Muscle of leg (tissue), 11 donors: ENCODE measurements around the gene ZNF512B. TPM values are rescaled to one million over a fixed set of nuclear protein-coding genes. Genes with fewer than 3 reads are reported as not detected.
"Not testable (repeated sequence)": the region's sequence is repeated elsewhere in the genome, so short reads cannot be mapped to it uniquely, and the experiment has no call there.

Source experiments
- DNase-seq: peaks from one replicate; pipeline ENCODE4 v3.0.0; 2013
- H3K27ac ChIP-seq: one replicate; pipeline ENCODE4 v1.5.1; 2013; ENCODE audit warnings: mild to moderate bottlenecking, low read length, control low read depth
- H3K27me3 ChIP-seq: one replicate; pipeline ENCODE4 v1.6.1; 2013; ENCODE audit warnings: low read length; ENCODE audit not compliant: control insufficient read depth, insufficient read depth
- H3K36me3 ChIP-seq: one replicate; pipeline ENCODE4 v1.6.1; 2013; ENCODE audit warnings: low read length; ENCODE audit not compliant: control insufficient read depth, insufficient read depth
- H3K4me1 ChIP-seq: one replicate; pipeline ENCODE4 v1.6.1; 2013; ENCODE audit warnings: low read length; ENCODE audit not compliant: control insufficient read depth, insufficient read depth
- H3K4me3 ChIP-seq: one replicate; pipeline ENCODE4 v1.5.1; 2013; ENCODE audit warnings: low read length, control low read depth
- H3K9me3 ChIP-seq: replicated peaks from 2 replicates; pipeline ENCODE4 v1.6.1; 2013; ENCODE audit warnings: low read depth, low read length; ENCODE audit not compliant: control insufficient read depth
- WGBS: methylation state at CpG from one replicate; pipeline ENCODE4 v1.1.5; 2013; ENCODE audit warnings: missing lambda C conversion rate; ENCODE audit not compliant: insufficient coverage; 5-methylcytosine and 5-hydroxymethylcytosine counted together
- polyA plus RNA-seq, 8 donors: library from polyadenylated mRNA; unstranded; fragments of 120-200 nt; gene quantifications; one replicate each; pipeline versions ENCODE4 v1.2.1 to v1.2.3, GENCODE V29; 2013; ENCODE audit warnings: inconsistent platforms in 1 of 8, low replicate concordance in 1 of 8; ENCODE audit not compliant: insufficient read length in 8 of 8, insufficient read depth in 1 of 8
- total RNA-seq: library from RNA; stranded (reverse); fragments of 120-200 nt; gene quantifications from one replicate; pipeline ENCODE4 v1.2.4, GENCODE V29; 2013

Gene ZNF512B
- total and polyA plus RNA-seq, 9 donors: 15.5 to 34.0 (median 27.6) TPM

DNA sequence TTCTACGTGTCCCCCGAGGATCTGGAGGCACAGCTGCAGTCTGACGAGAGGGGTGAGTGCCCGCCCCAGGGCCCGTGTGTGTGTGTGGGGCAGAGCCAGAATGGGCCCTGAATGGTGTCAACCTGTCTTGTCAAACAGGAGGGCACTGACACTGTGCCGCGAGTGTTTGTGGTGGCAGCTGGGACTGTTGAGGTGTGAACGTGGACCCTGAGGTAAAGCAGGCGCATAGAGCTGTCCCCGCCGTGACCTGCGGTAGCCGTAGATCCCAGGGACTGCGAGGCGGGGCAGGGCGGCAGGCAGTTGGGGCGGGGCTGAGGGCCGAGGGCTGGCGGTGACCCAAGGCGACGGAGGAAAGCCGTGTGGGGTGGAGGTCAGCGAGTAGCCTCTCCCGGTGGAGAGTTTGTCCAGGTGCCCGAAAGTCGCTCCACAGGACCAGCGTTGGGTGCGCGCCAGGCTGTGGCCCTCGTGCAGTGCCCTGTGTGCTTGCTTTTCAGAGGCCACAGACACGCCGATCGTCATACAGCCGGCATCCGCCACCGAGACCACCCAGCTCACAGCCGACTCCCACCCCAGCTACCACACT lies 38.7 kb downstream of the ZNF512B start:
- Histone ChIP-seq H3K27me3 (no peaks in the 10 kb centered on the region), H3K27ac (no peak overlapping the region), H3K4me1 (no peaks in the 10 kb centered on the region), H3K36me3 (peaks cover 74% of the 10 kb centered on the region), H3K4me3 (no peak overlapping the region), H3K9me3 (no peaks in the 10 kb centered on the region)
- 85% methylated on average over 37 of the region's 37 CpGs for WGBS
- DNase-seq: no peak

DNA sequence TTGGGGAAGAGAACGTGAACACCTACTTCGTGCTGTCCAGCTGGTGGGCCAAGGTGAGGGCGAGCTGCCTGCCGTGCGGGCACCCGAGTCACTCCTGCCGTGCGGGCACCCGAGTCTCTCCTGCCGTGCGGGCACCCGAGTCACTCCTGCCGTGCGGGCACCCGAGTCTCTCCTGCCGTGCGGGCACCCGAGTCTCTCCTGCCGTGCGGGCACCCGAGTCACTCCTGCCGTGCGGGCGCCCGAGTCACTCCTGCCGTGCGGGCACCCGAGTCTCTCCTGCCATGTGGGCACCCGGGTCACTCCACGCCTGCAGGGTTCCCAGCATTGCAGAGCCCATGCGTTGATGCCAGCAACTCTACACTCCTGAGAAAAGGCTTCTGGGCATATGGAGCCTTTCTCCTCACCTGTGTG lies 40.3 kb downstream of the ZNF512B start:
- H3K4me3 ChIP-seq, DNase-seq, H3K9me3 ChIP-seq, H3K27ac ChIP-seq, H3K27me3 ChIP-seq, H3K4me1 ChIP-seq: not testable (repeated sequence)
- WGBS: 96% methylated on average over 30 of the region's 31 CpGs
- H3K36me3 ChIP-seq: peaks cover 59% of the 10 kb centered on the region

DNA sequence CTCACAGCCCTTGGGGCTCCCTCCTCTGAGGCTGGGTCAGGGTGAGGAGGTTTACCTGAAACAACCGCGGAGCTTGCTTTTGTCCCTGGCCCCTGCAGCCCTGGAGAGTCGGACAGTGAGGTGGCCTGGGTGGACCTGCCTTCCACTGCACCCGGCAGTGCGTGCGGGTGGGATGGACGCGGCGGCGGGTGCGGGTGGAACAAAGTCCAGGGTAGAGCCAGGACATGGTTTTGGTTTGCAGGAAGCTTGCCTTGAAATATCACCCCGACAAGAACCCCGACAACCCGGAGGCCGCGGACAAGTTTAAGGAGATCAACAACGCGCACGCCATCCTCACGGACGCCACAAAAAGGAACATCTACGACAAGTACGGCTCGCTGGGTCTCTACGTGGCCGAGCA lies 40.7 kb downstream of the ZNF512B start:
- Histone ChIP-seq H3K27ac (no peak overlapping the region), H3K4me1 (no peaks in the 10 kb centered on the region), H3K36me3 (peaks cover 58% of the 10 kb centered on the region), H3K27me3 (no peaks in the 10 kb centered on the region), H3K9me3 (no peaks in the 10 kb centered on the region), H3K4me3 (no peak overlapping the region)
- DNase-seq: no peak
- WGBS: 95% methylated on average over 26 of the region's 26 CpGs

DNA sequence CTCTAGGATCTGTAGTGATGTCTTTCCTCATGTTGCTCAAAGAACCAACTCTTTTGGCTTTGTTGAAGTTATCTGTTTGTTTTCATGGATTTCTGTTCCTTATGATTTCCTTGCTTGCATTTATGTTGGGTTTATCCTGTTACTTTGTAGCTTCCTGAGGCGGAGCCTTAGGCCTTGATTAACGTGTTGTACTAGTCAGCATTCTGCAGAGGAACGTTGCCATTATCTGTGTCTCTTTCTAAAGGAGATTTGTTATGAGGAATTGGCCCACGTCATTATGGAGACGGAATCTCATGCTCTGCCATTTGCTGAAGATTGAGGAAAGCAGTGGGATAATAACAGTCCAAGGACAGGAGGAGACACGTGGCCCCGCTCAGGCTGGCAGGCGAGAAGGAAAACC lies 43.4 kb downstream of the ZNF512B start:
- H3K27ac ChIP-seq: no peak overlapping the region
- no peaks in the 10 kb centered on the region for H3K9me3 ChIP-seq
- peaks cover 45% of the 10 kb centered on the region for H3K36me3 ChIP-seq
- no peak for DNase-seq
- H3K27me3 ChIP-seq: no peaks in the 10 kb centered on the region
- WGBS: 69% methylated on average over 8 of the region's 8 CpGs
- no peak overlapping the region for H3K4me3 ChIP-seq
- no peaks in the 10 kb centered on the region for H3K4me1 ChIP-seq

DNA sequence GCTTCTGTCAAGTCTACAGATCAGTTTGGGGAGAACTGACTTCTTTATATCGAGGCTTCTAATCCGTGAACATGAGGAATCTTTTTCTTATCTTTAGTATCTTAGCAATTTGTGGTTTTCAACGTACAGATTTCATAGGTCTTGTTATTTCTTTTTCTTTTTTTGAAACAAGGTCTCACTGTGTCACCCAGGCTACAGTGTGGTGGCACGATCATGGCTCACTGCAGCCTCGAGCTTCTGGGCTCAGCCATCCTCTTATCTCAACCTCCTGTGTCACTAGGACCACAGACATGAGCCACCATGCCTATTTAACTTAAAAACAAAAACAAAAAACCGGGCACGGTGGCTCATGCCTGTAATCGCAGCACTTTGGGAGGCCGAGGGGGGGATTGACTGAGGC lies 45.5 kb downstream of the ZNF512B start:
- Histone ChIP-seq H3K27me3 (no peaks in the 10 kb centered on the region), H3K9me3 (no peaks in the 10 kb centered on the region), H3K4me1 (no peaks in the 10 kb centered on the region), H3K36me3 (peaks cover 37% of the 10 kb centered on the region), H3K4me3 (no peak overlapping the region), H3K27ac (no peak overlapping the region)
- no CpG with 5 or more reads among the region's 9 CpGs for WGBS
- no peak for DNase-seq

DNA sequence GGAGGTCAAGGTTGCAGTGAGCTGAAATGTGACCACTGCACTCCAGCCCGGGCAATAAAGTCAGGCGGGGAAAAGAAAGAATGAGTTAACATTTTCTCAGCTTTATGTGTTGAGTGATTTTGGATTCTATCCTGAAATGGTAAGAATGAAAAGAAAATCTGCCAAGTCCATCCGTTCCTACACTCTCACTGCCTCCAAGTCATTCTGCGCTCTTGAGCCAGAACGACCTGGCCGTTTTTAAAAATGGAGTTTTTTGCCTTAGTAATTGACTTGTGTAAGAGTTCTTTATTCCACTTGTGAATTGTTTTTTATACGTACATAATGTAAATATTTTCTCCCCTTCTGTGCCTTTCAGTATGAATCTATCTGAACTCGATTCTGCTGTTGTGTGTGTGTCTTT lies 46.1 kb downstream of the ZNF512B start:
- no CpG with 5 or more reads among the region's 8 CpGs for WGBS
- H3K4me3 ChIP-seq: no peak overlapping the region
- DNase-seq: peak; percentile 74

DNA sequence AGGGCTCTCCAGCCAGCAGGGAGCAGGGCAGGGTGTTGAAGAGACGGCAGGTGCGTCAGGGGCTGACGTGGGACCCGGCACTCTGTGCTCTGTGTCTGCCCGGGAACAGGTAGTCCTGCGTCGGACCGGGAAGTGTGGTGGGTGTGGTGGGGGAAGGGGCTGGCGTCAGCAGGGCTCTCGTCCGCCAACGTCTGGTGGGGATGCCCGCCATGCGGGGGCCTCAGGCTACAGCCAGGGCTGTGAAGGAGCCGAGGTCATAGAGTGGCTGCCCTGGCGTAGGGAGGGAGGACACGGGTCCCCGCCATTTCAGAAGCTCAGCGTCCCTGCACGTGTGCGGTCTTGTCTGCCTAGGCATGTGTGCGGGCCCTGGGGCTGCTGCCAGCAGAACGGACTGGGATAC lies 49.5 kb downstream of the ZNF512B start:
- DNase-seq: no peak
- peaks cover 2% of the 10 kb centered on the region for H3K4me1 ChIP-seq
- H3K9me3 ChIP-seq: peaks cover 4% of the 10 kb centered on the region
- no peaks in the 10 kb centered on the region for H3K27me3 ChIP-seq
- no peak overlapping the region for H3K27ac ChIP-seq
- 93% methylated on average over 18 of the region's 23 CpGs for WGBS
- no peak overlapping the region for H3K4me3 ChIP-seq
- H3K36me3 ChIP-seq: peaks cover 20% of the 10 kb centered on the region

More for the DNA sequence above, 46.1 kb downstream of the ZNF512B start:
- H3K36me3 ChIP-seq: peaks cover 36% of the 10 kb centered on the region
- H3K27me3 ChIP-seq: no peaks in the 10 kb centered on the region
- H3K27ac ChIP-seq: no peak overlapping the region
- no peaks in the 10 kb centered on the region for H3K9me3 ChIP-seq
- no peaks in the 10 kb centered on the region for H3K4me1 ChIP-seq

DNA sequence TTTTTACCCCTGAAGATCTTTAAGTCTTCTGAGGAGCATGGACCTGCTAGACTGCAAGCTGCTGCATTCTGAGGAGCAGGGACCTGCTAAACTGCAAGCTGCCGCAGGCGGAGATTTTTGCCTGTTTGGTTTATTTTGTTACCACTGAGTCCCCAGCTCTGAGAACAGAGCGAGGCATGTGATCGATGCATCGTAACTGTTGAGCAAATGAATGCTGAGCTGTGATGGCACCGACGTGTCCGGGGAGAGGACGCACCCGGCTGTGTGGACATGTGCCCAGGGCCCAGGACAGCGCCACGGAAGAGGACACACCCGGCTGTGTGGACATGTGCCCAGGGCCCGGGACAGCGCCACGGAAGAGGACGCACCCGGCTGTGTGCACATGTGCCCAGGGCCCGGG lies 50.6 kb downstream of the ZNF512B start:
- H3K4me3 ChIP-seq: no peak overlapping the region
- peaks cover 20% of the 10 kb centered on the region for H3K36me3 ChIP-seq
- peaks cover 2% of the 10 kb centered on the region for H3K4me1 ChIP-seq
- DNase-seq: no peak
- 85% methylated on average over 10 of the region's 19 CpGs for WGBS
- H3K9me3 ChIP-seq: peaks cover 4% of the 10 kb centered on the region
- no peaks in the 10 kb centered on the region for H3K27me3 ChIP-seq
- H3K27ac ChIP-seq: no peak overlapping the region

DNA sequence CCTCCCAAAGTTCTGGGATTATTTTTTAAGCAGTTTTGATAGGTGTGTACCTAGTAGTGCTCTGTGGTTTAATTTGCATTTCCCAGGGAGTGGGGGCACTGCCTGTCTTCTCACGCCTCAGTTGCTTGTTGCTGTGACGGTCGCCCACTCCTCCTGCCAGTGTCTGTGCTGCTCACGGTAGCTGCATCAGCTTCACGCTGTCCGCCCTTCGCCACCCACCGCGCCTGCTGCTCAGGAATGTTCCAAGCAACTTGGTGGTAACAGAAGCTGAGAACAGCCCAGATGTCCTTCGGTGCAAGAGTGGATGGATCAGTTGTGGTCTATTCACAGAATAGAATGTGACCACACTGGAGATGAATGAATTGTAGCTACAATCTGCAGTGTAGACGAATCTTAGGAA lies 51.9 kb downstream of the ZNF512B start:
- Histone ChIP-seq H3K4me1 (peaks cover 2% of the 10 kb centered on the region), H3K27me3 (no peaks in the 10 kb centered on the region), H3K4me3 (no peak overlapping the region), H3K27ac (no peak overlapping the region), H3K36me3 (peaks cover 20% of the 10 kb centered on the region), H3K9me3 (peaks cover 4% of the 10 kb centered on the region)
- DNase-seq: no peak
- 92% methylated on average over 11 of the region's 11 CpGs for WGBS

DNA sequence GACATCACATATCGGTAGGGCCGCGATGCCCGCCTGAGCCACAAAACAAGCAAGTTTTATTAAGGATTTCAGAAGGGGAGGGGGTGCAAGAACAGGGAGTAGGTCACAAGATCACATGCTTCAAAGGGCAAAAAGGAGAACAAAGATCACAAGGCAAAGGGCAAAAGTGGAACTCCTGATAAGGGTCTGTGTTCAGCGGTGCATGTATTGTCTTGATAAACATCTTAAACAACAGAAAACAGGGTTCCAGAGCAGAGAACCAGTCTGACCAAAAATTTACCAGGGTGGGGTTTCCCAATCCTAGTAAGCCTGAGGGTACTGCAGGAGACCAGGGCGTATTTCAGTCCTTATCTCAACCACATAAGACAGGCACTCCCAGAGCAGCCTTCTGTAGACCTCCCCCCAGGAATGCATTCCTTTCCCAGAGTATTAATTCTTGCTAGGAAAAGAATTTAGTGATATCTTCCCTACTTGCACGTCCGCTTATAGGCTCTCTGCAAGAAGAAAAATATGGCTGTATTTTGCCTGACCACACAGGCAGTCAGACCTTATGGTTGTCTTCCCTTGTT lies 53.3 kb downstream of the ZNF512B start:
- H3K4me1 ChIP-seq, H3K27ac ChIP-seq, H3K27me3 ChIP-seq, DNase-seq, H3K9me3 ChIP-seq, H3K4me3 ChIP-seq: not testable (repeated sequence)
- H3K36me3 ChIP-seq: peaks cover 14% of the 10 kb centered on the region
- WGBS: 95% methylated on average over 6 of the region's 8 CpGs

DNA sequence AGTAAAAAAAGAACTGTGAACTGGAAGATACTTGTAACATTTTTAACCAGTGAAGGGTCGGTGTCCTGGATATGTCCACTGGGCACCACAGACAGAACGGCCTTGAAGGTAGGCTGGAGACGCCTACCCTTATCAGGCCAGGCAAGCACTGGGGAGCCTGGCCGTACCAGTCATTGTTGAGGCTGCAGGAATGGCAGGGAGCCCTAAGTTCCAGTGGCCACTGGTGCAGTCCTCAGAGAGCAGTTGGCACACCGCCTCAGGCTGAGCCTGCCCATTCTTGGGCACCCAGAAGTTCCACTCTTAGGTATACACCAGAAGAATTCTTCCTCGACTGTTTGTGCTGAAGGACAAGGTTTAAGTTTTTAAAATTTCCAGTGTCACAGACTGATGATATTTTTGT lies 54.3 kb downstream of the ZNF512B start:
- Histone ChIP-seq H3K27me3 (no peaks in the 10 kb centered on the region), H3K4me3 (no peak overlapping the region), H3K36me3 (peaks cover 11% of the 10 kb centered on the region), H3K9me3 (peaks cover 4% of the 10 kb centered on the region), H3K27ac (no peak overlapping the region), H3K4me1 (peaks cover 11% of the 10 kb centered on the region)
- DNase-seq: no peak
- WGBS: 100% methylated on average over 4 of the region's 6 CpGs
